Mammary epithelial cell (primary cell): ENCODE measurements around the gene SLC16A10.

Experiments used
- CTCF ChIP-seq, 2 donors: IDR thresholded peaks in 1 of 2; conservative IDR thresholded peaks in 1 of 2; 2 replicates each; pipeline ENCODE4 v1.5.1; 2011 to 2012; ENCODE audit warnings: inconsistent platforms in 2 of 2, low read length in 2 of 2, mild to moderate bottlenecking in 2 of 2, control low read depth in 1 of 2, low read depth in 1 of 2; ENCODE audit not compliant: insufficient read depth in 1 of 2; ENCODE audit errors: extremely low read depth in 1 of 2
- EZH2 ChIP-seq: IDR thresholded peaks from 2 replicates; pipeline ENCODE4 v1.6.1; 2012; ENCODE audit warnings: low read length, inconsistent platforms, borderline replicate concordance

- TF ChIP-seq CTCF (conservative IDR thresholded peaks at IDR 0.05 in 1 of 2, IDR thresholded peaks at IDR 0.05 in 1 of 2; ENCODE audit: extremely low read depth in 1 of 2, insufficient read depth in 1 of 2, low read depth in 1 of 2, low read length in 2 of 2) (no peak), EZH2 (no peak)
Measured at GRCh38 chr6:111090766-111091165, 3.5 kb downstream of the SLC16A10 start.
